DMS79 (cell line): Measurements from ENCODE around the gene STARD8.
A peak's percentile ranks its signal among the peaks of the same experiment; 100 is the strongest.
"Not testable (repeated sequence)": the region's sequence is repeated elsewhere in the genome, so short reads cannot be mapped to it uniquely, and the experiment has no call there.

Experiments used
- DNase-seq: peaks from one replicate; lab custom pipeline; 2025; lab: John Stamatoyannopoulos, UW

STARD8 gene

DNA sequence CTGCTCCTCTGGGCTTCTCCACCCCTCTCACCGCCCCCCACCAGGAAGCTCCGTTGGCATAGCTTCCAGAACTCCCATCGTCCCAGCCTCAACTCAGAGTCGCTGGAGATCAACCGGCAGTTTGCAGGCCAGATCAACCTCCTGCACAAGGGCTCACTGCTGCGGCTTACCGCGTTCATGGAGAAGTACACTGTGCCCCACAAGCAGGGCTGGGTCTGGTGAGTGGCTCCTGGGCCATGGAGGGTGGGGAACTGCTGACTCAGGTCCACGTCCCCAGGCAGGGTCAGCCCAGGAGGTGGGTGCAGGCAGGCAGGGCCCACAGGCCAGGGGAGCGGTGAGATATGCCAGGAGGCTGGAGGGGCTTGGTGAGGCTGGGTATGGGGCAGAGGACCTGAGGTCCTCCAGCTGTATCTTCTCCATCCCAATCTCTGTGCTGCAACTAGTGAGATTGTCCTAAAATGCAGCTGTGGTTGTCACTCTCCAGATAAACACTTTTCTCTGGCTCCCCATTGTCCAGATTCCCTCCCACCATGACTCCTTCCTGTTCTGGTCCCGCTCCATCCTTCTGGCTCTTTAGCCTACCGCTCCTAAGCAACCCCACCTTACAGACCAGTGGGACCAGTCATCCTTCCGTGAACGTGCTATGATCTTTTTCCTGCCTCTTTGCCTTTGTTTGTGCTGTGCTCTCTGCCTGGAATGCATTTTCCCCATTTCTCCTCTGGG, 71.9 kb downstream of the STARD8 start:
- DNase-seq: no peak

DNA sequence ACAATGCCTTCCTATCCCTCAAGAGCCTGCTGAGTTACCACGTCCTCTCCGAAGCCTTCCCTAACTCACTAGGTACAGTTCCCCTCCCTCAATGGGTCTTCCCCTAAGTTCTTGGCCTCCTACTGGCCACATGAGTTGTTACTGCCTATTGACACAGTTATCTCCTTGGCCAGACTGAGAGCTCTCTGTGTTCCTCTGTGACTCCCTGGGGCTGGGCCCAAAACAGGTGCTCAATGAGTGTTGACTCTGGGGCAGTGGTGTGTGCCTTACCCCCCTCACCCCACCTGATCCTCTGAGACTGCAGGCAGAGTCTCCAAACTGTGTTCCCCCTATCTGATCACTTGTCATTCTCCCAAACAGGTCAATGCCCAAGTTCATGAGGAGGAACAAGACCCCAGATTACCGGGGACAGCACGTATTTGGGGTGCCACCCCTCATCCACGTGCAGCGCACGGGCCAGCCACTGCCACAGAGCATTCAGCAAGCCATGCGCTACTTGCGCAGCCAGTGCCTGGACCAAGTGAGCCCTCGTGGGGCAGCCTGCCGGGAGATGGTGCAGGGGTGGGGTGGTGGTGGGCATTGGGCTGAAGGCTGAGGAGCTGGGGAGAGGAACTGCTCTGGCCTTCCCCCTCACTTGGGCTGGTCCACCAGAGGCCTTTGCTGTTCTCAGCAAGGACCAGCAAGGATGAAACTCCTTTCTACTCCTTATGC, 72.6 kb downstream of the STARD8 start:
- no peak for DNase-seq

DNA sequence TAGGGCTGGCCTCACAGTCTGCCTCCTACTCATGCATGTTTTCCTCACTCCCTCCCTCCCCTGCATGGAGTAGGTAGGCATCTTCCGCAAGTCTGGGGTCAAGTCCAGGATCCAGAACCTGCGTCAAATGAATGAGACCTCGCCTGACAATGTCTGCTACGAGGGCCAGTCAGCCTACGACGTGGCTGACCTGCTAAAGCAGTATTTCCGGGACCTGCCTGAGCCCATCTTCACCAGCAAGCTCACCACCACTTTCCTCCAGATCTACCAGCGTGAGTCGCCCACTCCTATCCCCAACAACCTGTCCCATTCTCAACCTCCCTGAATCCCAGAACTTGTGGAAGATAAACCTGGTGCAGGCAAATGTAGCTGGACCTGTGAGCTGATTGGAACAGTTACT, 73.4 kb downstream of the STARD8 start:
- no peak for DNase-seq

DNA sequence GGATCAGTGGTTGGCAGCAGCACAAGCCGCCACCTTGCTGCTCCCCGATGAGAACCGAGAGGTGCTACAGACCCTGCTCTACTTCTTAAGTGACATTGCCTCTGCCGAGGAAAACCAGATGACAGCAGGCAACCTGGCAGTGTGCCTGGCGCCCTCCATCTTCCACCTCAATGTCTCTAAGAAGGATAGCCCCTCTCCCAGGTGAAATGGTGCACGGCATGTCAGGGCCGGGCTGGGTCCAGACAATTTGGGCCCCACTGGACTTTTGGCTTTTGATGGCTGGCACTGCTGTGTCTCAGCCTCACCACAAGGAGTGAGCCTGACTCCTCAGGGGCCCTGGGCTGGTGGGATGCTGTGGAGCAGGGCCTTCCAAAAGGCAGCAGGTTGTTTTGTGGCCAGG, 74.1 kb downstream of the STARD8 start:
- DNase-seq: peak; percentile 9

DNA sequence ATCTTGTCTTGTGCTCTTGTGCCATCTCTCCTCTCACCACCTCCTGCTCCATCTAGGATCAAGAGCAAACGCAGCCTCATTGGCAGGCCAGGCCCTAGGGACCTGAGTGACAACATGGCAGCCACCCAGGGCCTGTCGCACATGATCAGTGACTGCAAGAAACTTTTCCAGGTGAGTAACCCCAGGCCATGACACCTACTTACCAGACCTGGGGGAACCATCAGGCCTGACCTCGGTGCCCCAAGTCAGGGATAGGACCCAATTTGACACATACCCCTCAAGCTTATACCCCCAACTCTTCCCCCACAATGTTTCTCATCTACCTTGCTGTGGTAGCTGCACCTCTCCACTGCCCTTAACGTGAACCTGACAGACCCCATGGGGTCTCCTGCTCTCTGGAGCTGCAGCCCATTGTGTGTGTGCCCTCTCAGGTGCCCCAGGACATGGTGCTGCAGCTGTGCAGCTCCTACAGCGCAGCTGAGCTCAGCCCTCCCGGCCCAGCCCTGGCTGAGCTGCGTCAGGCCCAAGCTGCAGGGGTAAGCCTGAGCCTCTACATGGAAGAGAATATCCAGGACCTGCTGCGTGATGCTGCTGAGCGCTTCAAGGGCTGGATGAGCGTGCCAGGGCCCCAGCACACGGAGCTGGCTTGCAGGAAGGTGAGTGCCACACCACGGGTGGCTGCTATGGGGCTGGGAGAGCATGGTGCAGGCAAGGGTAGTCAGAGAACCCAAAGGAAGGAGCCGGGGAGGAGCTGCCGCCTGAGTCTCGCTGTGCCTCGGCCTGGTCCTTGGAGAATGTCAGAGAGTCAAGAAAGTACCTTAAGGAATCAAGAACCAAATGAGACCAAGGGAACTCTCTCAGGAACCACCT, 74.8 kb downstream of the STARD8 start:
- no peak for DNase-seq

DNA sequence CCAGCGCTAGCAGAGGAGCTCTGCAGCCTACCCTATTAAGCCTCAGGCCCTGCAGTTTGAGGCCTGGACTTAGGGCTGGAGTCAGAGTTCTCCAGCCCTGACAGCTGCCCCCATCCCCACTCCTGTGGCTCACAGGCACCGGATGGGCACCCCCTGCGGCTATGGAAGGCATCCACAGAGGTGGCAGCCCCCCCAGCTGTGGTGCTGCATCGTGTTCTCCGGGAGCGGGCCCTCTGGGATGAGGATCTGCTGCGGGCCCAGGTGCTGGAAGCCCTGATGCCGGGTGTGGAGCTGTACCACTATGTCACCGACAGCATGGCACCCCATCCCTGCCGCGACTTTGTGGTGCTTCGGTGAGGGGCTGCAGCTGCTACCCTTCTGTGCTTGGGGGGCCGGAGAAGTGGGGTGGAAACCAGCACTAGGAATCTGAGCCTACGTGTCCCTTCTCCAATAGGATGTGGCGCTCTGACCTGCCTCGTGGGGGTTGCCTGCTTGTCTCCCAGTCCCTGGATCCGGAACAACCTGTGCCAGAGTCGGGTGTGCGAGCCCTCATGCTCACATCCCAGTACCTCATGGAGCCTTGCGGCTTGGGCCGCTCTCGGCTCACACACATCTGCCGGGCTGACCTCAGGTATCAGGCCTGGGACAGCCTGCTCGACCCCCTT, 76.2 kb downstream of the STARD8 start:
- DNase-seq: no peak

DNA sequence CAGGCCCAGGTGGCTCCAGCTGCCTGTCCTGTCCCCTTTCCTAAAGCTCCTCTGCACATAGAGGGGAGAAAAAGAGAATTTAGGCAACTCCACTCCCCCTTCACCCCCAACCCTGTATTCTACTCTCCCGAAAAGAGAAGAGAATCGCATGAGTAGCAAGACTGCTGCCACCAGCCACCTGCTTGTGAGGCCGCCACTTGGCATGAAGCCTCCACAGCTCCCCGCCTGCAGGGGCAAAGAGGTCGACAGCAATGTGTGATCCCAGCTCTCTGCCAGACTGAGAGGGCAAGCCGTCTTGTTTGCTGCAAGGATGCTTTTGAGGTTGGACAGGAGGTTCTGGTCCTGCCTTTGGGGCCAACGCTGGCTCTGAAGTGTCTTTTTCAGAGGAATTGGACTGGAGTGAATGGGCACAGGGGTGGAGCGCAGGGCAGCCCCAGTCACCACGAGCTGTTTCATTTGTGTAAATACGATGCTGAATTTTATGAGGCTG, 77.1 kb downstream of the STARD8 start:
- no peak for DNase-seq

DNA sequence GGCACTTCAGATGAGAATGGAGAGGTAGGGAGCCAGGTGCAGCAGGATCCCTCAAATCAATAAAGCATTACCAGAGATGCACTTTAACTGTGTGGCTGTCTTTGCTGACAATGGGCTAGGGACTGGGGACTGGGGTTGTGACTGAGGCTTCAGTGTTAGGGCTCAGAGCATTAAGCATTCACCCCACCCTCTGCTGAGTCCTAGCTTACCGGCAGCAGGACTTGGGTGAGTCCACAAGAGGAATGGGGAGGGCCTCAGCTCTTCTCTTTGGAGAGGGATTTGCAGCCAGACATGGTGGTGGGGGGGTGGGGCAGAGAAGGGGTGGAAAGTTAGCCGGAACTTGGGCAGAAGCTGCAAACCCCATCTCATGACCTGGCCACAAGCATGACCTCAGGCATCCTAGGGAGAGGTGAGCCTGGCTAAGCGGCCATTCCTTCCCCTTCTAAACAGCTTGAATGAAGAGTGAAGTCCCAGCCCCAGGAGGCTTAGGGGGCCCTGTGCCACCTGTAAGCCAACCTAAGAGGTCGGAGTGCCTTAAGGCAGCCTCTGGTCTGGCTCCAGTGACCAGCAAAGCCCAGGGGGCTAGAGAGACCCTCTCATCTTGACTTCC, 78.4 kb downstream of the STARD8 start:
- no peak for DNase-seq

DNA sequence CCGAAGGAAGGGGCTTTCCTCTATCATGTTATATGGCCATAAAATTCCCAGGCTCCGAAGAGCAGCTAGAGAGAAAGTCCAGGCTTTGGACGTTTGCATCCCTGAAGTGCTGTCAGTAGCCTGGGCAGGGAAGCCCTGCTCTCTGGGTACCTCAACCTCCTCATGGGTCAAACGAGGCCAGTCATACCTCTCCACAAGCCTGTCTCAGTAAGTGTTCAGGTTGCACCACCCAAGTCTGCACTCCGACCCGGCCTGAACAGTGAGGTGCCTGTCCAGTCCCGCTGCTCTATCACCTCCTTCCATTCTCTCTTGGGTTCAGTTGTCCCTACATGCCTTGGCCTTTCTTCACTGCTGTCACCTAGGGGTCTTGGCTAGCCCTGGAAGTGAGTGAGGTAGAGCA, 78.9 kb downstream of the STARD8 start:
- DNase-seq: no peak

DNA sequence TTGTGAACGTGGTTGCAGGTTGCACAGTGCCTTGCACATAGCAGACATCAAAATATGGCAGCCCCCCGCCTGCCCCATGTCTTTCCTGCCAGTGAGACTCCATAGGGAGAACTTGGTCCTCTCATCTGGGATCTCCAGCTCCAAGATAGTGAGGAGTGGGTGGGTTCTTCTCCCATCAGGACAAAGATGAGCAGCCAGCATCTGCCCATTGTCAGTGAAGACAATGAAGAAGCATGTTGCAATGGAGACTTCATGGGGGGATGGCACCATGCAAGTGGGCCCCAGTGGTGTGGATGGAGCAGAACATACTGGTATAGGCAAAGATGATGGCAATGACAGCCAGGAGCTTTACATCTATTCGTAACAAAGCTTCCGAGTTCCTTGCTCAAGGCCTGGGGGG, 80.2 kb downstream of the STARD8 start:
- no peak for DNase-seq

DNA sequence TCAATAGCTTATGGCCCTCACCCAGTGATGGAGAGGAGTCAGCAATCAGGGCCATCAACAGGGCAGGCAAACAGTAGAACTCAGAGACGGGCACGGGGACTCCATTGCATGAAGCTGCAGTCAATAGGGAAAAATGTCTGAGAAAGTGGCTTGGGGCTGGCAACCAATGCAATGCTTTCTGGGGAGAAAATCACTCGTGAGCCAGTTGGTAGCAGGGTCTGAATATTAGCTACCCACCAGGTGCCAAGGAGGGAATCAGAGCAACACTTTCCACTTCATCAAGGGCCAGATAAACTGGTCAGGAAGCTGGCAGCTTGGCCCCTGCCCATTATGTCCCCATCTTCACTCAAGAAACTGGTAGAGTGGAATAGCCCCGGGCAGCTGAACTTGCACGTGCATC, 80.7 kb downstream of the STARD8 start:
- no peak for DNase-seq

DNA sequence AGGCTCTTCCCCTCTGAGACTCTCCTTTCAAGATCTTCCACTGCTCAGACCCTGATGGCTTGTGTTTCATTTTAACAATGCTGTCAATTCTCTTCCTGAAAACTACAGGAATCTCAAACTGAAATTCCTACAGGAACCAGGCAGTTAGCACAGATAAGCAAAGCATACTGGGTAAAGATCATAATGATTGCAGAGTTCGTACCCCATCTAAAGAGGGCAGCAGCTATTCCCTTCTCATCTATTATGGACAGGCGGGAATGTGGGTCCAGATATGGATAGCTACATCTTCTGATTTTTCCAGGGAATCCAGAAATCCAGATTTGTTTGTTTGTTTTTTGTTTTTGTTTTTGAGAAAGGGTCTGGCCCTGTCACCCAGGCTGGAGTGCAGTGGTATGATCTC, 83.8 kb downstream of the STARD8 start:
- DNase-seq: no peak

DNA sequence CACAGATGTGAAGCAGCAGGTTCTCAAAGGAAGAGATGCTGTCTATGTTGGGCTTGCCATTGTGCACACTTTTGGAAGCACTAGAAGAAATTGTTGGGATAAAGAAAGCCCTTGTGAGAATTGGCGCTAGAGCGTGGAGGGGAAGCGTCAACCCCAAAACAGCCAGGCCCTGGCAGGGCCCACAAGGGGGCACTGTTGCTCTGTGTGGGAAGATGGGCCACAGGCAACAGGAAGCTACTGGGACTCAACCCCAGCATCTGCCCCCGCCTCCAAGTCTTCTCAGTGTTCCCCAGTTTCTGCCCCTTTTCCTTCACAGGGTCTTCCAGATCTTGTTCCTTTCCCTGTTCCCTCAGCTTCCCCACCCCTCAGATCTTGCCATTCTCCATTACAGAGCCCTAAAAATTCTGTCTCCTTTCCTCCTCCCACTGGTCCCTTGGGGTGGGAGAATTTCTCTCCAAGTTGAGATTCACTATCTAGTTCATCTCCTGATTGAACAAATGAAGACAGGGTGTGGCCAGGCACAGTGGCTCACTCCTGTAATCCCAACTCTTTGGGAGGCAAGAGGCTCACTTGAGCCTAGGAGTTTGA, 85.5 kb downstream of the STARD8 start:
- no peak for DNase-seq

DNA sequence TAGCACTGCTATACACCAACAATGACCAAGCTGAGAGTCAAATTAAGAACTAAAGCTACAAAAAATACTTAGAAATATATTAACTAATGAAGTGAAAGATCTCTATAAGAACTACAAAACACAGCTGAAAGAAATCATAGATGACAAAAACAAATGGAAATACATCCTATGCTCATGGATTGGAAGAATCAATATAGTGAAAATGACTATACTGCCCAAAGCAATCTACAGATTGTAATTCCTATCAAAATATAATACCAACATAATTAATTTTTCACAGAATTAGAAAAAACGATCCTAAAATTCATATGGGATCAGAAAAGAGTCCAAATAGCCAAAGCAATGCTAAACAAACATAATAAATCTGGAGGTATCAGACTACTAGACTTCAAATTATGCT, 87.8 kb downstream of the STARD8 start:
- DNase-seq: no peak

DNA sequence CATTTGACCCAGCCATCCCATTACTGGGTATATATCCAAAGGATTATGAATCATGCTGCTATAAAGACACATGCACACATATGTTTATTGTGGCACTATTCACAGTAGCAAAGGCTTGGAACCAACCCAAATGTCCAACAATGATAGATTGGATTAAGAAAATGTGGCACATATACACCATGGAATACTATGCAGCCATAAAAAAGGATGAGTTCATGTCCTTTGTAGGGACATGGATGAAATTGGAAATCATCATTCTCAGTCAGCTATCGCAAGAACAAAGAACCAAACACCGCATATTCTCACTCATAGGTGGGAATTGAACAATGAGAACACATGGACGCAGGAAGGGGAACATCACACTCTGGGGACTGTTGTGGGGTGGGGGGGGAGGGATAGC, 94.4 kb downstream of the STARD8 start:
- not testable (repeated sequence) for DNase-seq

DNA sequence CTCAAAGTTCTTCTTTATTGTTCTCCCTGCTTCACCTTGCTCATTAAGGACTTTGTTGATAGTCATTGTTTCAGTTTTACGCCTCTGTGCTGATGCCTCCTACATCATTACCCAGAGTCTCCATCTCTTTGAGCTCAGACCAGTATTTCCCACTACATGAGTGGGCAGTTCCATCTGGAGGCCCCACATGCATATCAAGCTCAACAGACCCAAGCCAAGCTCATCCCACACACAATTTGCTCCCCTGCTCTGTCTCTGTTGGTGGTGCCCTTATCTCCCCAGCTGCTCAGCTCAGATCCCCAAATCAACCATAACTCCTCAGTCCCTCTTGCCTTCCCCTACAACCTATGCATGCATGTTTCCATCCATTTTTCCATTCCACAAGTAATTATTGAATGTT, 96.3 kb downstream of the STARD8 start:
- DNase-seq: no peak

DNA sequence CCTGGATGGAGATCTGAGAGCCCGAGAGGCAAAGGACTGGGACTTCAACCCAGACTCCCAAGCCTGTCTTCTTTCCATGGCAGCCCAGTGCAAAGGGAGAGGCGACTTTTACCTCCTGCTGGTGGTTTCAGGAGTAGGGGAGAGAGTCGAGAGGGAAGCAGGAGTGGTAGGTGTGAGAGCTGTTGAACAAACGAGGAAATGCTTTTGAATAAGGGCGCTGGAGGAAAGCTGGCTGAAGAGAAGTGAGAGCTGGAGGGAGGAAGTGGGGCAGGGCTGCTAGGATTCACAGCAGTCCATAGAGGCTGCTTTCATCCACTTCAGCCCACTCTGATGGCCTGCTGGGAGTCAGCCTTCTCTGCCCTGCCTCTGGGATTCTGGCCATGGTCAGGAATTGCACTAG, 99.5 kb downstream of the STARD8 start:
- no peak for DNase-seq

DNA sequence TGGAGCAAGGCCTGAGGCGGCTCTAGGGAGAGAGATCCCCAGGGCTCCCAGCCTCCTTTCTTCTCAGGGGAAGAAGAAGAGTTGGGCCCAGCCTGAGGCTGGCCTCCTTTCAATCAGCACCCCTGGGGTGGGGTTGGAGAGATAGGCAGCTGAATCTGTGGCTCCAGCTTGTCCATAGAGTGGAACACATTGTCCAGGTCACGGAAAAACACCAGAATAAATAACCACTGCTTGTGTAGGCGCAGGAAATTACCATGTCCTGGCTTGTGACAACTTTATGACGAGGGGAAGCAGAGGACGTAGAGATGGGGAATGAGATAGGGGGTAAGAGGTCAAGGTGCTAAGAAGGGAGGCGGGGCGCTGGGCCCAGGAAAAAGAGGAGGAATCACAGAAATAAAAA, 100.6 kb downstream of the STARD8 start:
- no peak for DNase-seq

DNA sequence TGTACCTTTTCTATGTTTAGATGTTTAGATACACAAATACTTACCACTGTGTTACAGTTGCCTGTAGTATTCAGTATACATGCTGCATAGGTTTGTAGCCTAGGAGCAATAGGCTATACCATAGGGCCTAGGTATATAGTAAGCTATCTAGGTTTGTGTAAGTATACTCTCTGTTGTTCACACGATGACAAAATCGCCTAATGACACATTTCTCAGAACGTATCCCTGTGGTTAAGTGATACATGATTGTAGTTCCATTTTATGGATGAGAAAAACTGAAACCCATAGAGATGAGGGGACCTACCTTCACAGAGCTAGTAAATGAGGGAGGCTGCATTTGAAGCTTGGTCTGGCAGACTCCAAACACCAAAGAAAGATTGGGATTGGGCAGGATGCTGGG, 102.0 kb downstream of the STARD8 start:
- no peak for DNase-seq

DNA sequence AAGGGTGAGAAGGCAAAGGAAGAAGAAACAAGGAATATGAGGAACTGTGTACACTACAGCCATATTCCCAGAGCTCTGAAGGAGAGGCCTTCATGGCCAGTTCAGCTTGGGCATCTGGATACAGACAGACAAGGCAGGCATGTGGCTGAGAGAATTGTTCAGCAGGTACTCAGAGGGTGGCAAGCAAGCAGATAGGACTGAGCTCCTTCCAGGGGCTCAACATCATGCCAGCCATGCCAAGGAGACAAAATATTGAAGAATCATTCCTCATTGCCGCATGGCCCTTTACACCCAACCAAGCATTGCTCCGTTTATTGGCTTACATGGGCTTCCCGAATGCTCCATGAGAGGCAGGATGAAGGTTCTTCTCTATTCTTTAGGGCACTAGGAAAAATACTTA, 102.8 kb downstream of the STARD8 start:
- DNase-seq: no peak

DNA sequence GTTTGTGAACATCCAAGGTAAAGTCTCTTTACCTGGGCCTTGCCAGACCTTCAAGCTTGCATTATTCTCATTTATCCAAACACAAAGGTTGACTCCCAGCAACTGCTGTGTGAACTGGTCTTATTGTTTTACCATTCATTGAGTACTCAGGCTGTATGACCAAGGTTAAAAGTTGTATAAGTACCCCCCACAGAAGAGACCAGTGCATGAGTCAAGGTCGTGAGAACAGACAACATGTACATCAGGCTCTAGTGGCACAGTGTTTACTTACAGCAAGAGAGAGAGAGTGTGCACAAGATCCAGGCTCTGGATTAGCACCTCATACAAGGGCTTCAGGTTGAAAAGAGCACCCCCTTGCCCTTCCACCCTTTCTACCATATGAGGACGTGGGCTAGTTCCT, 103.9 kb downstream of the STARD8 start:
- DNase-seq: no peak
